VCaP (cell line): ENCODE measurements around the gene SNX3.

Source experiments
- H3K27ac ChIP-seq: fragments of 450-650 bp; 2 replicates; pipeline ENCODE4 v1.5.1; 2017
- TF ChIP-seq, protein P1 (sequence below): fragments of 450-650 bp; conservative IDR thresholded peaks from 2 replicates; pipeline ENCODE4 v1.5.1; 2017; ENCODE audit warnings: mild to moderate bottlenecking, moderate library complexity

The SNX3 gene

DNA sequence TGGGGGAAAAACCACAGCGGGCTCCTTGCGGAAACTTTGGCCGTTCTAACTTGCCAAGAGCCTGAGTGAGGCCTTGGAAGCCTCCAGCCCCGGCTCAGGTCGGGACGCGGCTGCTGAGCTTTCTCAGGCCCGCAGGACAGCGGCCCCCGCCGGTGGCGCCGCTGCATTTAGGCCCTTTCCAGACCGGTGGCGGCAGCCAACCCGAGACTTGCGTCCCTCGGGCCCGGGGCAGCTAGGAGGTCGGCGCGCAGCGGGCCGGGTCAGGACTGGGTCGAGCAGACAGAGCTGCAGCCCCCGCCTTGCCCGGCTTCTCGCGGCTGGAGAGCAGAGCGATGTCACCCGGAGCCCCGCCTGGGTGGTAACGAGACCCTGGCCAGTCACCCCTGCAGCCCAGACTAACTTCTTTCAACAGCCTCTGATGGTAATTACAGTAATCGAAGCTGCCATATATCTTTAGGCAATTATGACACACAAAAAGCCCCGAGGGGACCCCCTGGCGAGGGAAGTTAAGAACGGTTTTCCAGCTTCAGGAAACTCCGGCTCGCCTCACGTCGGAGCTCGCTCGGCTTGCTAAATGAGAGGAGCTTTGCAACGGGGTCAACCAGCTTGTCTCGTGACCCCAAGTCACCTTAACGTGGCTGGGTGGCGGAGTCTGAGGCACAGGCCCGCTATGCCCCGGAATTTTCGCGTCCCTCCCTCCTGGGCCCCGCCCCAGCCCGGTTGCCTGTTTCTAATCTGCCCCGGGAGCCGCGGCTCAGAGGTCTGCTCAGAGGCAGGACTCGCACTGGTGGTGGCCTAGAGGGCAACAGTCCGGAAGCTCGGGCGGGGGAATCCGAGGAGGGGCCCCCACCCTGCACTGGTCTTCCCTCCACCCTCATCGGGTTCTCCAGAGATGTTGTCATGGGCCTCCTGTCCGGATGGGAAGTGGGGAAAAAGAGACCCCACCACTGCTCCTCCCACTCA lies 92.1 kb downstream of the SNX3 start:
- H3K27ac ChIP-seq, result no peak overlapping the region
- TF ChIP-seq, protein P1, sequence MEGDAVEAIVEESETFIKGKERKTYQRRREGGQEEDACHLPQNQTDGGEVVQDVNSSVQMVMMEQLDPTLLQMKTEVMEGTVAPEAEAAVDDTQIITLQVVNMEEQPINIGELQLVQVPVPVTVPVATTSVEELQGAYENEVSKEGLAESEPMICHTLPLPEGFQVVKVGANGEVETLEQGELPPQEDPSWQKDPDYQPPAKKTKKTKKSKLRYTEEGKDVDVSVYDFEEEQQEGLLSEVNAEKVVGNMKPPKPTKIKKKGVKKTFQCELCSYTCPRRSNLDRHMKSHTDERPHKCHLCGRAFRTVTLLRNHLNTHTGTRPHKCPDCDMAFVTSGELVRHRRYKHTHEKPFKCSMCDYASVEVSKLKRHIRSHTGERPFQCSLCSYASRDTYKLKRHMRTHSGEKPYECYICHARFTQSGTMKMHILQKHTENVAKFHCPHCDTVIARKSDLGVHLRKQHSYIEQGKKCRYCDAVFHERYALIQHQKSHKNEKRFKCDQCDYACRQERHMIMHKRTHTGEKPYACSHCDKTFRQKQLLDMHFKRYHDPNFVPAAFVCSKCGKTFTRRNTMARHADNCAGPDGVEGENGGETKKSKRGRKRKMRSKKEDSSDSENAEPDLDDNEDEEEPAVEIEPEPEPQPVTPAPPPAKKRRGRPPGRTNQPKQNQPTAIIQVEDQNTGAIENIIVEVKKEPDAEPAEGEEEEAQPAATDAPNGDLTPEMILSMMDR, result no peak

DNA sequence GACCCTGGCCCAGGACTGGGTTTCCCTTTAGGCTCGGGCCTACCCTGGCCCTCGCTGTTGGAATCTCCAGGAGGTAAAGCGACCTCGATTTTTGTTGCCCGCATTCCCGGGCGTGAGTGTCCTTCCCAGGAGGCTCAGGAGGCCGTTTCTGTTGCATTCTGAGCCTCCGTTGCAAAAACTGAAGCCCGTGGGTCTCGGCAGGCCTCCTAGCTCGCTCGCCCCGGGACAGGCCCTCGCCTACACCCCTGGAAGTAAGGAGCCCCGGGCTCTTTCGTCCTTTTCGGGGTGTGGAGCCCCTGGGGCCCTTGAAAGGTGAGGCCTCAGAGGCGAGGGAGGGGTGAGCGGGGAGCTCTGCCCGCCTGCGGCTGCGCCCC lies 92.8 kb downstream of the SNX3 start:
- TF ChIP-seq, protein P1, result no peak
- H3K27ac ChIP-seq, result no peak overlapping the region

DNA sequence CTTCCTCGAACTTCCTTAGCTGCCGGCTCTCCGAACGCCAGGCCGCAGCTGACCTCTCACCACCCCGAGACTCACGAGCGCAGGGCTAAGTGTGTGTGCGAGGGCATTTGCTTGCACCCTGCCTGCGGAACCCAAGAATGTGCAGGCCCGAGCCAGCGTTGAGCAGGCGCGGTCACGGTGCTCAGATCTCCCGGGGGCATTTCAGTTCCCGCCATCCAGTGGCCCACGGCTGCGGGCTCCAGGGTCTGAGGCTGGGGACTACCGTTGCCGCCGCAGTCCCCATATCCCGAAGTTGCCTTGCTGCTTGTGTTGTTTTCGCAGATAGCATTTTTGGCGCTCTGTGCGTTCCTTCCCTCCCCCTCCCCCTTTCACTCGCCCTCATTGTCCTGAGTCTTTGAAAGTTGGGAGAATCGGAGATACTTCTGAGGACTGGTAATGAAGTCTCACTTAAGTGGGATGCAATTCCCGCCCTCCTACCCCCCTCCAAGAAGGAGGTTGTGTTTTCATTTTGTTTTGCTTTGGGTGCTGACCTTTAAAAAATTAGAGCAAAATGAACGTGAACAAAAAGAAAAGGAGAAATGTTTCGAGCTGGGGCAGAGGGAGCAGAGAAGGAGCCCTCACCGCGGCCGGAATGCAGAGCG lies 93.3 kb downstream of the SNX3 start:
- TF ChIP-seq, protein P1, result no peak
- no peak overlapping the region for H3K27ac ChIP-seq

DNA sequence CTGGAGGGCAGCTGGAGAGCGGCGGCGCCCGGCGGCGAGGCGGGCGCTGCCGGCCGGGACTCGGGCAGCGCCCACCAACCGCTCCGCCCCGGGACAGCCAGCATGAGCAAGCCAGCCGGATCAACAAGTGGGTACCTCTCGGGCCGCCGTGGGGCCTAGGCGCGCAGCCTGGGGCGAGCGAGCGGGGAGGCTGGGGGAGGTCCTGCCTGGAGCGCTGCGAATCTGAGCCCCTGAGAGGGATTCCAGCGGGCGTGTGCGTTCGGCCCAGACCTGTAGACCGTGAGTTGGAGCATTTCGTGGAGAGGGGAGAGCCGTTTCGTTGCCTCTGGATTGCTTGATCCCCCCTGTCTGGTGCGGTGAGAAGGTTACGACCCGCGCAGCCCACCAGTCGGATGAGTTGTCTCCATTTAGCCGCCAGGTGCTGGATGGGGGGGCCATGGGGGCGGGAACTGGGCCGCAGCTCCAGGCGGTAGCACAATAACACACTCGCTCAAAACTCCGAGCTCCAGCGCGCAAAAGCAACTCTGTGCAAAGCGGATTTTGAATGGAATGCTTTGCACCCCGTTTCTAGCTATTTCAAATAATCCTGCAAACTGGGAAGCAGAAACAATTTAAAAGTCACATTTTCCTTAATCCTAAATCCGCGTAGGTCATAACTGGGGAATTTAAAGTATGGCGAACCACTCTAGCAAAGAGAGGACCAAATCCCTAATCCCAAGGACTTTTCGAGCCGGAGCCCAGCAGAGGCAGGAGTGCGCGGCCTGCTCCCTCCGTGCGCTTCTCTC lies 94.0 kb downstream of the SNX3 start:
- TF ChIP-seq, protein P1, result no peak
- no peak overlapping the region for H3K27ac ChIP-seq

DNA sequence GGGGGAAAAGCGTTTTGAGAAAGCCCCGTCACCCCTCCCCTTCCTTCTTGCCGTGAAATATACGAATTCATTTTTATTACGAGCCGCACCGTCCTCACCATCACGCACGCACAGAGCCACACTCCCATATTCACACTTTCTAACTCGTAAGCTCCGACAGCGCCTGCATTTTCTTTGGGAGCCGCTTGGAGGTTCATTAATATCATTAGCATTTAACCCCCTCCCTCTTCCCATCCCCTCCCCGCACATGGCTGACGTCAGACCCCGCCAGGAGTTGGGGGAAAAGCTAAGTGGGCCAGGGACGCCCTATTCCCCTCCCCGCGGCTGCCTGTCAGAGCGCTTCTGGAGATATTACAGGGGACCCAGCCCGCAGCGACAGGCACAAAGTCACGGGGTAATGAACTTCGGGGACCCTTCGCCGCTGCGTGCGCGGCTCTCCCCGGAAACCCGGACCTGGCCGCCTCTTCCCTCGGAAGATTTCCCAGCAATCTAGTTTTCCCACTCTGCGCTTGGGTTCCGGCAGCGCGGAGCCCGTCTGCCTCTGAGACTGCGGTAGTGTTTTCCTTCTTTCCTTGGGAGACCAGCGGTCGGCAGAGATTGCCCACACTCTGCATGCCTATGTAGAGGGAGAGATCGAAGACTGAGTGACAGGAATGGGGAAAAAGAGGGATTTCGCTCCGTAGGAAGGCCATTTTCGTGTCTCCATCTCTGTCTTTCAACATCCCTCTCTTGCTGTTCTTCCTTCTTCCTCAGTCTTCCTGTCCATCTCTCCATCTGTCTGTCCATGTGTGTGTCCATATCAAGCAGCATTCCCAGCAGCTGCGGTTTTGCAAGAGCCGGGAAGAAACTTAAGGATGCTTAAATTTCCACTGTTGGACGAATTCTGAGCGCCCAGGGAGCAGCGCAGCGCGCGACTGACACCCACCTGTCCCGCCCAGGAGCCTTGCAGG lies 94.9 kb downstream of the SNX3 start, which contains the start of gene NR2E1:
Gene NR2E1, plus strand, starts transcription at position 309 of the 950 bp plus-strand sequence. CDS start 744 bp downstream, outside the sequence.
- TF ChIP-seq, protein P1, result no peak
- H3K27ac ChIP-seq, result no peak within 1 kb of the TSS

DNA sequence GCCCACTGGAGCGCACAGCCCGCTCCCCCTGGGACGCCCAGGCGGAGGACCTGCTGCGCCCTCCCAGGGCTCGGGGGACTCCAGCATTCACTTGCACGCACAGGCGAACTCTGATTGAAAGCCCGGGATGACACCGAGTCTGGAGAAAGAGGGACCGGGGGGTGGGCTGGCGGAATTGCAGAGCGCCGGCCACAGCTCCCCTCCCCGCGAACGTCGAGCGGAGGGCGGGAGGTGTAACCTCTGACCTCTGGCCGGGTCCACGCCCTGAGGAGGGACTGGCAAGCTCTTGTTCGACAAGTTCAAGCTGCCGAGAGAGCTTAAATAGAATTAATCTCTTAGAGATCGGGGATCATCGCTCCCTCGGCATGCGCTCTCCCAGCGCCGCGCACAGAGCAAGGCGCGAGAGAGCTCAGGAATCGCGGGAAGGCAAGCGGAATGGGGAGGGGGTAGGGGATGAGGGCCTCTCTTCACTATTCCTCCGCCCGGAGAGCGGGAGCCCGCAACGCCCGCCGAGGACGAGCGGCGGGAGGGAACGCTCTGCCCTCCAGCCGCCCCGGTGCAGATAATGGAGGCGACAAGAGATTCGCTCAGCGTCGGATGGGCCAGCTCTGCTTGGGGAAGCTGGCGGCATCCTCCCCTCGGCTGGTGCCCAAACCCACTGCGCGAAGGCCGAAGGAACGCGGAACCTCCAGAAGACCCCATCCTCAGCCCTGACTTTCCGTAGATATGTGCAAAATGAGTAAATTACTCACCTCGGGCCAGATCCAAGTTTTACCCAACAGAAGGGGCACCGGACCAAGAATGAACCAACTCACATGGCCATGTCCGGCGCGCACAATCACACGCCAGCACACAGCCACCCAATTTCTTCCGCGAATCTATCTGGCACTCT lies 95.8 kb downstream of the SNX3 start:
- H3K27ac ChIP-seq, result no peak overlapping the region
- TF ChIP-seq, protein P1, result no peak
